OCI-LY7 (cell line): Measurements from ENCODE around the gene FBXO2.

Source experiments
- EZH2phosphoT487 ChIP-seq: fragments of 200-600 bp; sonication (generic); IDR thresholded peaks from 2 replicates; pipeline ENCODE4 v1.6.1; 2018; ENCODE audit warnings: low read depth, borderline replicate concordance, mild to moderate bottlenecking, mixed run types, antibody characterized with exemption, low read length, moderate library complexity, mixed read lengths
- TF ChIP-seq, protein P1 (sequence below): fragments of 200-600 bp; sonication (generic); conservative IDR thresholded peaks from 2 replicates; pipeline ENCODE4 v1.5.1; 2014; ENCODE audit warnings: mild to moderate bottlenecking, antibody characterized with exemption, low read length, moderate library complexity, mixed read lengths

DNA sequence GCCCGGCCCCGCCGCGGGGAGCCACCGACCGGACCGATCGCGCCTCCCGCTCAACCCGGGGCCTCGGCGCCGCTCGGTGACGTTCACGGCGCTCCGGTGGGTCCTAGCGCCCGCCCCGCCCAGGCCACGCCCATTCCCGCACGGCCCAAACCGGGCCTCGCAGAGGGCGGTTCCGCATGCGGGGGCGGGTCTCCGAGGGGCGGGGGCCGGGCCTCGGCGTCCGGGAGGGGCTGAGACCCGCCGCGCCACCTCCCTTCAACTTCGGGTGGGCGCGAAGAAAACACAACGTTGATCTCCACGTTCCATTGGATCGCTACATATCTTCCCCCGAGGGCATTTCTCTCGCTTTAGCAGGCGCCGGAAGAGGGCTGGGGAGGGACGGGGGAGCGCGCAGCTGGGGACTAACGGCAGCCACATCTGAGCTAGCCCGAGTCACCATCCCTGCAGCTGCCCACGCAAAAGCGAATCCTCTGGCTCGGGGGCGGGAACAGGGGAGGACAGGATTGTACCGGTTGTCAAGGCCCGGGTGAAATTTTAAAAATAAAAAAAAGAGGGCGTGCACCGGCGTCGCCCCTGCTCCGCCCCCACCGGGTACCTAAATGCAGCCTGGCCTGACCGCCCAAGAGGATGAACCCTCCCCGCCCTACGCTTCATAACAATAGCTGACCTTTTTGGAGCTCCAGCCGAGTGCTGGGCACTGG, 27.0 kb upstream of the FBXO2 start, which contains the start of gene MAD2L2:
- TF ChIP-seq, protein P1, sequence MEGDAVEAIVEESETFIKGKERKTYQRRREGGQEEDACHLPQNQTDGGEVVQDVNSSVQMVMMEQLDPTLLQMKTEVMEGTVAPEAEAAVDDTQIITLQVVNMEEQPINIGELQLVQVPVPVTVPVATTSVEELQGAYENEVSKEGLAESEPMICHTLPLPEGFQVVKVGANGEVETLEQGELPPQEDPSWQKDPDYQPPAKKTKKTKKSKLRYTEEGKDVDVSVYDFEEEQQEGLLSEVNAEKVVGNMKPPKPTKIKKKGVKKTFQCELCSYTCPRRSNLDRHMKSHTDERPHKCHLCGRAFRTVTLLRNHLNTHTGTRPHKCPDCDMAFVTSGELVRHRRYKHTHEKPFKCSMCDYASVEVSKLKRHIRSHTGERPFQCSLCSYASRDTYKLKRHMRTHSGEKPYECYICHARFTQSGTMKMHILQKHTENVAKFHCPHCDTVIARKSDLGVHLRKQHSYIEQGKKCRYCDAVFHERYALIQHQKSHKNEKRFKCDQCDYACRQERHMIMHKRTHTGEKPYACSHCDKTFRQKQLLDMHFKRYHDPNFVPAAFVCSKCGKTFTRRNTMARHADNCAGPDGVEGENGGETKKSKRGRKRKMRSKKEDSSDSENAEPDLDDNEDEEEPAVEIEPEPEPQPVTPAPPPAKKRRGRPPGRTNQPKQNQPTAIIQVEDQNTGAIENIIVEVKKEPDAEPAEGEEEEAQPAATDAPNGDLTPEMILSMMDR, result no peak
- TF ChIP-seq EZH2phosphoT487, result no peak
